BLaER1 treated with 17β-estradiol and CSF1 and Interleukin-3, amounts not matched to agents 10 nM and 100 nM (cell line): ENCODE results near the gene AKAP8.
"Not testable (repeated sequence)": the region's sequence is repeated elsewhere in the genome, so short reads cannot be mapped to it uniquely, and the experiment has no call there.

ENCODE experiments used
- H3K27ac ChIP-seq, 11 experiments: shearing (Covaris generic); formaldehyde crosslinking; 2 replicates each; pipeline ENCODE4 v1.8.1; 2022
- H3K27me3 ChIP-seq, 11 experiments: shearing (Covaris generic); formaldehyde crosslinking; 2 replicates each; pipeline ENCODE4 v1.8.1; 2022
- H3K36me3 ChIP-seq, 11 experiments: shearing (Covaris generic); formaldehyde crosslinking; 2 replicates each; pipeline ENCODE4 v1.8.1; 2022
- H3K4me1 ChIP-seq, 10 experiments: shearing (Covaris generic); formaldehyde crosslinking; 2 replicates each; pipeline ENCODE4 v1.8.1; 2022
- H3K4me2 ChIP-seq, 11 experiments: shearing (Covaris generic); formaldehyde crosslinking; 2 replicates each; pipeline ENCODE4 v1.8.1; 2022
- H3K4me3 ChIP-seq, 10 experiments: shearing (Covaris generic); formaldehyde crosslinking; 2 replicates each; pipeline ENCODE4 v1.8.1; 2022
- H3K9ac ChIP-seq, 11 experiments: shearing (Covaris generic); formaldehyde crosslinking; 2 replicates each; pipeline ENCODE4 v1.8.1; 2022
- H3K9me3 ChIP-seq, 11 experiments: shearing (Covaris generic); formaldehyde crosslinking; replicated peaks in 1 of 11; 2 replicates each; pipeline ENCODE4 v1.8.1; 2022
- H4K20me1 ChIP-seq, 11 experiments: shearing (Covaris generic); formaldehyde crosslinking; 2 replicates each; pipeline ENCODE4 v1.8.1; 2022
- Cebpa-rat ChIP-seq, 11 experiments: shearing (Covaris generic); IDR thresholded peaks; 2 replicates each; pipeline ENCODE4 v1.8.1; 2022

Gene AKAP8

GRCh38 chr19:15400521-15401396, 21.2 kb upstream of the AKAP8 start:
- Histone ChIP-seq H3K9me3 (no peaks in the 10 kb centered on the region), H3K27me3 (no peaks in the 10 kb centered on the region), H3K4me2 (peak overlapping the region; percentile 61 to 99 (median 88)), H4K20me1 (peaks cover 96 to 100% (median 99%) of the 10 kb centered on the region in 11 experiments), H3K9ac (peak overlapping the region in 8 of 11 experiments; percentile 33 to 68 (median 59); a peak in 10 of 22 replicates), H3K4me1 (peaks cover 99 to 100% (median 100%) of the 10 kb centered on the region in 10 experiments), H3K36me3 (peaks cover 81 to 90% (median 85%) of the 10 kb centered on the region in 11 experiments), H3K4me3 (no peak overlapping the region; a peak in 1 of 20 replicates), H3K27ac (peak overlapping the region in 2 of 11 experiments; percentile 5 to 14; a peak in 3 of 22 replicates)
- no peak for TF ChIP-seq Cebpa-rat (IDR thresholded peaks at IDR 0.05)

DNA sequence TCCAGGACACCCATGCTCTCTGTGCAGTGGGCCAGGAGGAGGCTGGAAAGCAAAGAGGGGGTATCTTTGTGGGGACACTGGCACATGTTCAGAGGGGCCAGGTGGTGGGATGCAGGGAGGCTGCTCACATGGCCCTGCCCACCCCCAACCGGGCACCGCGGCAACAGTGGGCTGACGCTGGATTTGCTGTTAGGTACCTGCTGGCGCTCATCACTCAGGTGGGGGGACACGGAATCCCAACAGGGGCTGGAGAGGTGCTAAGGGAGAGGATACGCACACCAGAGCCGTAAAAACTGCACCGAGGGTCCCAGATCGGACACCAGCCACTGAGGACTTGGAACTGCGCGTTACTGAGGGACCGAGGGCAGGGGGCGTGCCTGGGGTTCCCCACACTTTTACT, 20.0 kb upstream of the AKAP8 start:
- Histone ChIP-seq H3K4me1 (peaks cover 95 to 100% (median 97%) of the 10 kb centered on the region in 10 experiments), H3K4me2 (peak overlapping the region; percentile 61 to 99 (median 88)), H3K27me3 (no peaks in the 10 kb centered on the region), H3K27ac (peak overlapping the region in 7 of 11 experiments; percentile 9 to 74 (median 65); a peak in 11 of 22 replicates), H3K36me3 (peaks cover 86 to 96% (median 92%) of the 10 kb centered on the region in 11 experiments), H3K9ac (peak overlapping the region in 9 of 11 experiments; percentile 50 to 74 (median 59); a peak in 16 of 22 replicates), H3K9me3 (no peaks in the 10 kb centered on the region), H3K4me3 (peak overlapping the region in 5 of 10 experiments; percentile 15 to 56 (median 26); a peak in 6 of 20 replicates), H4K20me1 (peaks cover 85 to 97% (median 88%) of the 10 kb centered on the region in 11 experiments)
- TF ChIP-seq Cebpa-rat (IDR thresholded peaks at IDR 0.05) = no peak

DNA sequence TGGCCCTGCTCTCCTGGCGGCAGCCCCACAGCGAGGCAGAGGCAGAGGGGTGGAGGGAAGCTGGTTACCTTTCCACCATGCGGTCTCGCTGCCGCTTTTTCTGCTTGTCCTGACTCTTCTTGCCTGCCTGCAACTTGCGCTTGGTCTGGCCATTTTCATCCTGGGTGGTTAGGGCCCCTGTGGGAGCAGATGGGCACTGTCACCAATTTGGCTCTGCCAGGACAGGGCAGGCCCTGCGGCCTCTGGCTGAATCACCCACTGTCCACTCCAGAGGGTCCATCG, 19.6 kb upstream of the AKAP8 start:
- no peak for TF ChIP-seq Cebpa-rat (IDR thresholded peaks at IDR 0.05)
- Histone ChIP-seq H3K9me3 (no peaks in the 10 kb centered on the region), H4K20me1 (peaks cover 80 to 97% (median 88%) of the 10 kb centered on the region in 11 experiments), H3K4me2 (peak overlapping the region; percentile 61 to 99 (median 88)), H3K4me1 (peaks cover 90 to 98% (median 92%) of the 10 kb centered on the region in 10 experiments), H3K9ac (peak overlapping the region in 10 of 11 experiments; percentile 46 to 74 (median 59); a peak in 17 of 22 replicates), H3K36me3 (peaks cover 89 to 100% (median 97%) of the 10 kb centered on the region in 11 experiments), H3K27ac (peak overlapping the region in 9 of 11 experiments; percentile 9 to 74 (median 64); a peak in 14 of 22 replicates), H3K27me3 (no peaks in the 10 kb centered on the region), H3K4me3 (peak overlapping the region in 6 of 10 experiments; percentile 24 to 56 (median 42); a peak in 6 of 20 replicates)

GRCh38 chr19:15398501-15399233, 19.1 kb upstream of the AKAP8 start:
- H3K27me3 ChIP-seq = no peaks in the 10 kb centered on the region
- peaks cover 85 to 93% (median 87%) of the 10 kb centered on the region in 10 experiments for H3K4me1 ChIP-seq
- H3K4me3 ChIP-seq = peak overlapping the region in 7 of 10 experiments; percentile 36 to 56 (median 46); a peak in 13 of 20 replicates
- peak overlapping the region in 10 of 11 experiments; percentile 46 to 74 (median 59); a peak in 18 of 22 replicates for H3K9ac ChIP-seq
- H4K20me1 ChIP-seq = peaks cover 75 to 97% (median 86%) of the 10 kb centered on the region in 11 experiments
- peaks cover 90 to 100% (median 97%) of the 10 kb centered on the region in 11 experiments for H3K36me3 ChIP-seq
- TF ChIP-seq Cebpa-rat (IDR thresholded peaks at IDR 0.05) = no peak
- no peaks in the 10 kb centered on the region for H3K9me3 ChIP-seq
- H3K4me2 ChIP-seq = peak overlapping the region; percentile 61 to 99 (median 88)
- H3K27ac ChIP-seq = peak overlapping the region in 9 of 11 experiments; percentile 9 to 74 (median 64); a peak in 16 of 22 replicates

- peak overlapping the region in 8 of 11 experiments; percentile 51 to 74 (median 64); a peak in 16 of 22 replicates for H3K27ac ChIP-seq
- H3K4me2 ChIP-seq = peak overlapping the region; percentile 61 to 99 (median 88)
- no peaks in the 10 kb centered on the region for H3K9me3 ChIP-seq
- peaks cover 76 to 85% (median 78%) of the 10 kb centered on the region in 10 experiments for H3K4me1 ChIP-seq
- no peak for TF ChIP-seq Cebpa-rat (IDR thresholded peaks at IDR 0.05)
- H4K20me1 ChIP-seq = peaks cover 66 to 93% (median 77%) of the 10 kb centered on the region in 11 experiments
- peaks cover 90 to 100% (median 97%) of the 10 kb centered on the region in 11 experiments for H3K36me3 ChIP-seq
- H3K9ac ChIP-seq = peak overlapping the region in 8 of 11 experiments; percentile 53 to 74 (median 60); a peak in 16 of 22 replicates
- H3K4me3 ChIP-seq = peak overlapping the region in 7 of 10 experiments; percentile 36 to 56 (median 46); a peak in 13 of 20 replicates
- no peaks in the 10 kb centered on the region for H3K27me3 ChIP-seq
Measured at GRCh38 chr19:15397782-15398181, 18.2 kb upstream of the AKAP8 start.

DNA sequence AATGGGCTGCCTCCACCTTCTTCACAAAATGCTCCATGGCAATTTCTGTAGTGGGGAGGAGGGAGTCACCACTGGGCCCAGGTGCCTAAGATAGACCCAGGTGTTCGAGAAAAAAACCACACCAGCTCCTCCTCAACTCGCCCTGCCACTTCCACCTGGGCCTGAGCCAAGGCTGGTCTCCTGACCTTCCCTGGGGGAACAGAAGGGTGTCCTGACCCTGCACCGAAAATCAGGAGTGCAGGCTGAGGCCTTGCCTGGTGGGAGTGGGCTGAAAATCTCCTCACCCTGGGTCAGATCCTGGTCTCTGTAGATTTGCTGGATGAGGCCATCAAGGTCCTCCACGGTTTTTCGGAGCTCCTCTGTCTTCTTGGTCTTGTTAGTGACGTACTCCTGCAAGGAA, 17.6 kb upstream of the AKAP8 start:
- Histone ChIP-seq H3K4me1 (peaks cover 71 to 79% (median 73%) of the 10 kb centered on the region in 10 experiments), H4K20me1 (peaks cover 61 to 88% (median 71%) of the 10 kb centered on the region in 11 experiments), H3K4me2 (peak overlapping the region; percentile 61 to 99 (median 88)), H3K36me3 (peaks cover 89 to 100% (median 97%) of the 10 kb centered on the region in 11 experiments), H3K27ac (peak overlapping the region in 8 of 11 experiments; percentile 51 to 74 (median 64); a peak in 16 of 22 replicates), H3K27me3 (no peaks in the 10 kb centered on the region), H3K9me3 (no peaks in the 10 kb centered on the region), H3K4me3 (peak overlapping the region in 7 of 10 experiments; percentile 36 to 56 (median 46); a peak in 13 of 20 replicates), H3K9ac (peak overlapping the region in 8 of 11 experiments; percentile 53 to 74 (median 60); a peak in 15 of 22 replicates)
- no peak for TF ChIP-seq Cebpa-rat (IDR thresholded peaks at IDR 0.05)

DNA sequence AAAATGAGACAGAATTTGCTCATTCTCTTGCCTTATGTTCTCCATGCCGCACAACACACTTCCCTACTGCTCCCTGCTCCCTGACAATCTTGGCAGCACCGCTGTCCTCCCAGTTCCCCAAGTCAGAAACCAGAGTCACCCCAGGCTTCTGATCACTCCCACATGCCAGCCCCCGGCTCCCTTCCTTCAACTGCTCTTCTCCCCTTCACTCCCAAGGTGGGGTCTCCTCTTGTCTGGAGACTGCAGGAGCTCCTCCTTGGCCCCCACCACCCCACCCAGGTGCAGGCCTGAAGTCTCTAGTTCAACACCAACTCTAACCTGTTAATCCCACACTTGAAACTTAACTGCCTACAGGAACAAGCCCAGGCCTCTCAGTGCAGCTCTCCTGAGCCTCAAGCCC, 16.8 kb upstream of the AKAP8 start:
- peaks cover 53 to 84% (median 64%) of the 10 kb centered on the region in 11 experiments for H4K20me1 ChIP-seq
- peak overlapping the region; percentile 61 to 99 (median 88) for H3K4me2 ChIP-seq
- H3K36me3 ChIP-seq = peaks cover 89 to 100% (median 97%) of the 10 kb centered on the region in 11 experiments
- no peaks in the 10 kb centered on the region for H3K9me3 ChIP-seq
- peaks cover 63 to 71% (median 65%) of the 10 kb centered on the region in 10 experiments for H3K4me1 ChIP-seq
- peak overlapping the region in 7 of 11 experiments; percentile 19 to 74 (median 65); a peak in 10 of 22 replicates for H3K27ac ChIP-seq
- peak overlapping the region in 6 of 10 experiments; percentile 26 to 48 (median 42); a peak in 5 of 20 replicates for H3K4me3 ChIP-seq
- H3K9ac ChIP-seq = peak overlapping the region in 7 of 11 experiments; percentile 4 to 74 (median 59); a peak in 11 of 22 replicates
- no peaks in the 10 kb centered on the region for H3K27me3 ChIP-seq
- no peak for TF ChIP-seq Cebpa-rat (IDR thresholded peaks at IDR 0.05)

DNA sequence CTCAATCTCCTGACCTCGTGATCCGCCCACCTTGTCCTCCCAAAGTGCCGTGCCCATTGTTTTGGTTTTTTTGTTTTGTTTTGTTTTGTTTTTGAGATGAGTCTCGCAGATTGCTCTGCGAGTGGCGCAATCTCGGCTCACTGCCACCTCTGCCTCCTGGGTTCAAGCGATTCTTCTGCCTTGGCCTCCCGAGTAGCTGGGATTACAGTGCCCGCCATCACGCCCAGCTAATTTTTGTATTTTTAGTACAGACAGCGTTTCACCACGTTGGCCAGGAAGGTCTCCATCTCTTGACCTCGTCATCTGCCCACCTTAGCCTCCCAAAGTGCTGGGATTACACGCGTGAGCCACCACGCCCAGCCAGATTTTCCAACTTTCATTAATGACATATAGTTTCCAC, 15.7 kb upstream of the AKAP8 start:
- Histone ChIP-seq H3K4me2 (peak overlapping the region; percentile 6 to 97 (median 43); a peak in 14 of 22 replicates), H3K4me1 (peaks cover 51 to 59% (median 53%) of the 10 kb centered on the region in 10 experiments), H3K9ac (peak overlapping the region in 2 of 11 experiments; percentile 0 to 38; a peak in 1 of 22 replicates), H3K27ac (peak overlapping the region in 2 of 11 experiments; percentile 36 to 40; a peak in 3 of 22 replicates), H4K20me1 (peaks cover 45 to 78% (median 61%) of the 10 kb centered on the region in 11 experiments), H3K36me3 (peaks cover 82 to 100% (median 95%) of the 10 kb centered on the region in 11 experiments)
- H3K27me3 ChIP-seq, H3K9me3 ChIP-seq, H3K4me3 ChIP-seq: not testable (repeated sequence)
